Ishikawa (cell line): ENCODE data around the gene ENOPH1.

Experiments used
- CEBPB ChIP-seq: IDR thresholded peaks from 2 replicates; pipeline ENCODE4 v1.6.1; 2012
- CREB1 ChIP-seq: IDR thresholded peaks from 2 replicates; pipeline ENCODE4 v1.6.1; 2012; ENCODE audit warnings: low read depth
- YY1 ChIP-seq: IDR thresholded peaks from 2 replicates; pipeline ENCODE4 v1.6.1; 2012; ENCODE audit warnings: low read depth
- TF ChIP-seq, protein P1 (sequence below): IDR thresholded peaks from 2 replicates; pipeline ENCODE4 v1.6.1; 2012; ENCODE audit warnings: low read depth, mild to moderate bottlenecking
- TF ChIP-seq, protein P2 (sequence below): IDR thresholded peaks from 2 replicates; pipeline ENCODE4 v1.6.1; 2012

DNA sequence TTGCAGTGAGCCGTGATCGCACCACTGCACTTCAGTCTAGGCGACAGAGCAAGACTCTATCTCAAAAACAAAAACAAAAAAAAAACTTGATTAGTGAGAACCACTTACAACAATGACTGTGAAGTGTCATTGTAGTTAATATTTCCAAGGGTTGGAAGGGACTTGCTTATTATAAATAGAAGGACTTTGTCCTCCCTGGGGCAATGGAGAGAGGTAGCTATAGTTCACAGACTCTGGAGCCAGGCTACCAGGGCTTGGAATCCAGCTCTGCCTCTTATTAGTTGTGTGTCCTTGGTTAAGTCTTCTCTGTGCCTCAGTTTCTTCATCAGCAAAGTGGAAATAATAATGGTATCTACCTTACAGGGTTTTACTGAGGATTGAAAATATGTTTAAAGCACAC is 79.8 kb downstream of the ENOPH1 start:
- TF ChIP-seq, protein P1, sequence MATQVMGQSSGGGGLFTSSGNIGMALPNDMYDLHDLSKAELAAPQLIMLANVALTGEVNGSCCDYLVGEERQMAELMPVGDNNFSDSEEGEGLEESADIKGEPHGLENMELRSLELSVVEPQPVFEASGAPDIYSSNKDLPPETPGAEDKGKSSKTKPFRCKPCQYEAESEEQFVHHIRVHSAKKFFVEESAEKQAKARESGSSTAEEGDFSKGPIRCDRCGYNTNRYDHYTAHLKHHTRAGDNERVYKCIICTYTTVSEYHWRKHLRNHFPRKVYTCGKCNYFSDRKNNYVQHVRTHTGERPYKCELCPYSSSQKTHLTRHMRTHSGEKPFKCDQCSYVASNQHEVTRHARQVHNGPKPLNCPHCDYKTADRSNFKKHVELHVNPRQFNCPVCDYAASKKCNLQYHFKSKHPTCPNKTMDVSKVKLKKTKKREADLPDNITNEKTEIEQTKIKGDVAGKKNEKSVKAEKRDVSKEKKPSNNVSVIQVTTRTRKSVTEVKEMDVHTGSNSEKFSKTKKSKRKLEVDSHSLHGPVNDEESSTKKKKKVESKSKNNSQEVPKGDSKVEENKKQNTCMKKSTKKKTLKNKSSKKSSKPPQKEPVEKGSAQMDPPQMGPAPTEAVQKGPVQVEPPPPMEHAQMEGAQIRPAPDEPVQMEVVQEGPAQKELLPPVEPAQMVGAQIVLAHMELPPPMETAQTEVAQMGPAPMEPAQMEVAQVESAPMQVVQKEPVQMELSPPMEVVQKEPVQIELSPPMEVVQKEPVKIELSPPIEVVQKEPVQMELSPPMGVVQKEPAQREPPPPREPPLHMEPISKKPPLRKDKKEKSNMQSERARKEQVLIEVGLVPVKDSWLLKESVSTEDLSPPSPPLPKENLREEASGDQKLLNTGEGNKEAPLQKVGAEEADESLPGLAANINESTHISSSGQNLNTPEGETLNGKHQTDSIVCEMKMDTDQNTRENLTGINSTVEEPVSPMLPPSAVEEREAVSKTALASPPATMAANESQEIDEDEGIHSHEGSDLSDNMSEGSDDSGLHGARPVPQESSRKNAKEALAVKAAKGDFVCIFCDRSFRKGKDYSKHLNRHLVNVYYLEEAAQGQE, result no peak
- TF ChIP-seq CREB1 (no peak), CEBPB (no peak), YY1 (no peak)
- TF ChIP-seq, protein P2, sequence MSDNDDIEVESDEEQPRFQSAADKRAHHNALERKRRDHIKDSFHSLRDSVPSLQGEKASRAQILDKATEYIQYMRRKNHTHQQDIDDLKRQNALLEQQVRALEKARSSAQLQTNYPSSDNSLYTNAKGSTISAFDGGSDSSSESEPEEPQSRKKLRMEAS, result no peak
